HG03520 (cell line): ENCODE data around the gene SOCS1.
"Not testable (repeated sequence)": the region's sequence is repeated elsewhere in the genome, so short reads cannot be mapped to it uniquely, and the experiment has no call there.

Source experiments
- ATAC-seq: cut with Tn5 transposase; IDR thresholded peaks from one replicate; pipeline ENCODE4 v1.9.1; 2021; ENCODE audit warnings: mild to moderate bottlenecking, moderate library complexity; ENCODE audit not compliant: unreplicated experiment

The SOCS1 gene

DNA sequence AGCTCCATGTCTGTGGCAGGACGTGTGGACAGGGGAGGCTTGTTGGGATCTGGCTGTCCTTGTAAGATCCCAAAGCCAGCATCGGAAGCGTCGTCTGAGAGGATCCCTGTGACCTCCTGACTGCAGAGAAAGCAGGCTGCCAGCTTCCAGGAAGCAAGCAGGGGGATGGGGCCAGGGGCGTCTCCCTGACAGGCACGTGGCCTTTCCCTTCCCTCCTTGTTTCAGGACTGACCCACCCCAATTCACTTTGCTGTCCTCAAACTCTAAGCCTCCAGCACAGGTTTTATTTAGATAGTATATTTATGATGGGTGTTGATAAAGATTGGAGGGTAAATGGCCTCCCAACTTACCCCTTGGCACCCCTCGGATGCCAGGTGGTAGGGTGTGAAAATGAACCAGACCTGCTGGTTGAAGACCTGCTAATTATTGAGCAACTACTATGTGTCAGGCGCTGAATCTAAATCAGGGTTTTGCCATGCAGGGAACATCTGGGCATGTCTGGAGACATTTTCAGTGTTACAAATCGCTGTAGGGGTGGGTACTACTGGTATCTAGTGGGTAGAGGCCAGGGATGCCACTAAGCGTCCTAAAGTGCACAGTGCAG, 24.5 kb downstream of the SOCS1 start:
- ATAC-seq = no peak

DNA sequence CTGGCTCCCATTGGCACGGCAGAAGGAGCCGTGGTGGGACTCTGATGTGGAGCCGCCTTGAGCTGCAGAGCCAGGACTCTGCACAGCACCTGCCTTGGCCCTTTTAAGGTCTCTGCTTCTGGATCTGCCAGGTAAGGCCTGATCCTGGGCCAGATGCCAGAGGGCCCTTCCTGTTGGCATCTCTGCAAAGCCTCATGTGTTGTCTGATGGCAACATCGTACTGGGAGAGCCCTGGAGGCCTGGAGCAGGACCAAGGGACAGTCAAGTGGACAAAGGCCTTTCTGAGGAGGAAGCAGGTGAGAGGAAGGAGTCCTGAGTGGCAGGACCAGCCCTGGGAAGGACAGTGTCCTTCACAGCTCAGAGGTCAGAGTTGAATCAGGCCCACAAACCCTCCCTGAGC, 26.1 kb downstream of the SOCS1 start:
- ATAC-seq = no peak

DNA sequence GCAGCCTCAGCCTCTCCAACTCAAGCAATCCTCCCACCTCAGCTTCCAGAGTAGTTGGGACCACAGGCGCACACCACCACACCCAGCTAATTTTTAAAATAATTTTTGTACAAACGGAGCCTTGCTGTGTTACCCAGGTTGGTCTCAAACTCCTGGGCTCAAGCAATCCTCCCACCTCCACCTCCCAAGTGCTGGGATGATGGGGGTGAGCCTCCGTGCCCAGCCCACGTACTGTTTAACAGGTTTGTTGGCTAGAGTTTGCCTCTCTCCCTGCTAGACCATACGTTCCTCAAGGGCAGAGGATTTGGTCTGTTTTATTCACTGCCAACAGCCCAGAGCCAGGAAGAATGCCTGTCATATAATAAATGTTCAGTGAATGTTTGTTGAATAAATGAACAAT, 26.6 kb downstream of the SOCS1 start:
- no peak for ATAC-seq

DNA sequence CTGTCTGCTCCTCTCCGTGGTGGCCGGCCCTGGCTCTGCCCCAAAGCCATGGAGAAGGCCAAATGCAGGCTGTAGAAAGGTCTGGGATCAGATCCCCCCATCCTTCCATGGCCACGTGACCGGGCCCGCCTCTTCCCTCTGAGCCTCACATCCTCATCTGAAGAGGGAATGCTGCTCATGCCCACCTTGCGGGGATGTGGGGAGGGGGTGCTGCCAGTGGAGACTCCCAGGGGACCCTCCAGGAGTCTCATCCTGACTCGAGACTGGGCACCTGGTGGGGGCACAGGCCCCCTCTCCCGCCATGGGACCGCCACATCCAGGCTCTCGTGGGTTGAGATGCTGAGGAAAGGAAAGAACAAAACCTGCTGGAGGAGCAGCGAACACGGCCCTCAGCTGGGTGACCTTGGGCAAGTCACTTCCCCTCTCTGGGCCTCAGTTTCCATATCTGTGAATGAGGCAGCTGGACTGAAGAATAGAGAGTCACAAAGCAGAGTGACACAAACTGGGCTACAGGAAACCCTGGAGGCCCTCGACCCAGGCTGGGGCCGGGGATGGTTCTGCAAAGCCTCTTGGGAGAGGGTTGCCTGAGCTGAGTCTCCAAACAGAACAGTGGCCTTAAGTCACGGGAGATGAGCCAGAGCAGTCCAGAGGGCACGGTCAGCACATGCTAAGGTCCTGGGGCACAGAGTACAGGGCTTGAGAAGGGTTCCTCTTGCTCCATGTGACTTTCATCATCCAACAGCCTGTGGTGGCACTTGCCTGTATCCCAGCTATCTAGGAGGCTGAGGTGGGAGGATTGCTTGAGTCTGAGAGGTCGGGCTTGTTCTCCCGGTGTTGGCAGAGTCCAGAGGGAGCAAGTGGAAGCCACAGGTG, 30.1 kb downstream of the SOCS1 start:
- ATAC-seq = no peak

DNA sequence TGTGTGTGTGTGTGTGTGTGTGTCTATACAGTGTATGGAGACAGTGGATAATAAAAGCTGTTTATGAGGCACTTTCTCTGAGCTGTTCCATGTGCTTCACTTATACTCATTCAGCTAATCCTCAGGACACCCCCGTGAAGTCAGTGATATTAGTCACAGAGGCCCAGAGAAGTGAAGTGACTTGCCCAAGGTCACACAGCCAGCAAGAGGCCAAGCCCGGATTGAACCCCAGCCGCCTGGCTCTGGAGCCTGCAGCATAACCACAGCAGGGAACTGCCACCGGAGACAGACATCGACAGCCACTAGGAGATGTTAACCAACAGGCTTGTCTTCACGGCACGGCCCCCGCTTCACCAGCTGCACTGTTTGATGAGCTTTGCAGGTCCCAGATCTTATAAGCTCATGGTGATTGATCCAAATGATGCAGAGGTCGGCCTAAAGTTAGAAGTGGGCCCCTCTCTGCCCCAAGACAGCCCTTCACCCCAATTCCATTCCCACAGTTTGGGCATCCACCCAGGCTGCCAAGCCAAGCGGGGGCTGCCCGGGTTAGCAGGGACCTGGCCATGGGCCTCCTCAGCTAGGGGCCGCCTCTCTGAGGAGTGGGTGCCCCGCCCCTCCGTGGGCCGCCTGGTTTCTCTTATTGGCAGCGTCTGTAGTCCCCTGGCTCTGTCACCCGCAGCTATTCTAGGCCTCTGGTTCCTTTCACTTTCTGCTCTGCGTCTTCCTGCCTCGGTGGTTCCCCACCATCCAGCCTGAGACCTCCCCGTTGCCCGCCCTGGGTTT, 30.9 kb downstream of the SOCS1 start:
- ATAC-seq = peak; percentile 78

DNA sequence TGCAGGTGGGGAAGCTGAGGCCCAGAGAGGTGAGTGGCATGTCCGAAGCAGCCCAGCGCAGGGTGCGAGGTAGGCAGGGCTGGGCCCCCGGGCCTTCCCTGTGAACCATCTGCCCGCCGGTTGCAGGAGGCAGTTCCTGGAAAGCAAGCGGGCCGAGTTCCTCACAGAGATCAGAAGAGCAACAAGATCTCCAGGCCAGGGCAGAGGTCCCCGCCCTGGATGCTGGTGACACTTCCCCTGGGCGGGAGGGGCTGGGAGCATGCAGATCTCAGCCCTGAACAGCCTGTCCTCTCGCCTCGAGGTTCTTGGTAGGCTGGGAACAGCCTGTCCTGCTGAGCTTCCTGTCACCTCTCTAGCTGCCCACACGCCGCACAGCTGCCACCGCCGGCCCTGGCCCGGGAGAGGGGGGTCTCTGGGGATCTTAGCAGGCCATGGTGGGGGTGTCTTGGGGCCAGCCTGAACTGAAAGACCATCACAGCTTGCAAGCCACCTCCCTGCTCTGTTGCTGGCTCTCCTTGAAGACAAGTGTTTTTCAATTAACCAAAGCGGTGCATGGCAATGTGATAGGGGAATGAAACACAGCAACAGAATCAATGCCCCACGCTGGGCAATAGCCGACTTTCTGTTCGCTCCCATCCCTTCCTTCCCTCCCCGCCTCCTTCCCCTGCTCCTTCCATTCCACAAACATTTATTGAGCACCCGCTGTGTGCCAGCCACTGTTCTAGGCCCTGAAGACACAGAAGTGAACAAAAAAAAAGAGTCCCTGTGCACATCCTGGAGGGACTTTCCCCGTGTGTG, 31.7 kb downstream of the SOCS1 start:
- no peak for ATAC-seq

DNA sequence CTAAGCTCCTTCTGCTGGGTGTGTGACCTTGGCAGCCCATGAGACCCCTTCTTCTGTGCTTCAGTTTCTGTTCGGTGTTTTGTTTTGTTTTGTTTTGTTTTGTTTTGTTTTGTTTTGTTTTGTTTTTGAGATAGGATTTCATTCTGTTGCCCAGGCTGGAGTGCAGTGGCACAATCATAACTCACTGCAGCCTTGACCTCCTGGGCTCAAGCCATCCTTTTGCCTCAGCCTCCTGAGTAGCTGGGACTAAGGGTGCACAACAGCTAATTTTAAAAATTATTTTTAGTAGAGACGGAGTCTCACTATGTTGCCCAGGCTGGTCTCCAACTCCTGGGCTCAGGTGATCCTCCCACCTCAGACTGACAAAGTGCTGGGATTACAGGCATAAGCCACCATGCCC, 35.5 kb downstream of the SOCS1 start:
- not testable (repeated sequence) for ATAC-seq

DNA sequence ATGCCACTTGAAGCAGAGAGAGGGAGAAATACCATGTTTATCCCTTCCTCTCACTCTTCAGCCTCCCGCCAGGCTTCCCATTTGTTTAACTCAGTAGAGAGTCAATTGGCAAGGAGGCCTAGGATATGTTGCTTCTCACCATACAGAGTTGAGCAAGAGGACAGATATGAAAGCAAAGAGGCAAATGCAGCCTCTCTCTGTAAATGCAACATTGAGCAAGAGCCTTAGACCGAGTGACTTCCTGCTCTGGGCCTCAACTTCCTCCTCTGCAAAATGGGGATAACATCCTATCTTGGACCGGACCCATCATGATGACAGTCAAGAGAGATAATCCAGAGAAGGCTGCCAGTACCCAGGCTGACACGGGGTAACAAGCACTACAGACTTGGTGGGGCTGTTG, 36.8 kb downstream of the SOCS1 start:
- ATAC-seq = no peak

DNA sequence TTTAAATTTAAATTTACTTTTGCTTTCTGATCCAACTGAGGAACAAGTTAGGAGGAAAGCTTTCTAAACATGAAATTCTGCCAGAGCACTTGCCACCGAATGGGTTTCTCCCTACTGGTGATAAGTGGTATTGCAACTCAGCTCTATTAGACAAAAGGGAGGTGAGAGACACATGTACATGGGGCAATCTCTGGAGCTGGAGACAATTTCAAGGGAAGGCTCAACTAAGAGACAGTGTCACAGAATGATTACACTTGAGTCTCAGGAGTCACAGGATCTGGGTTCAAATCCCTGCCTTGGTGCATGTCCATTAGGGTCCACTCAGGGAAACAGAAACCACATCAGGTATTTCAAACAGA, 37.4 kb downstream of the SOCS1 start:
- ATAC-seq = no peak

DNA sequence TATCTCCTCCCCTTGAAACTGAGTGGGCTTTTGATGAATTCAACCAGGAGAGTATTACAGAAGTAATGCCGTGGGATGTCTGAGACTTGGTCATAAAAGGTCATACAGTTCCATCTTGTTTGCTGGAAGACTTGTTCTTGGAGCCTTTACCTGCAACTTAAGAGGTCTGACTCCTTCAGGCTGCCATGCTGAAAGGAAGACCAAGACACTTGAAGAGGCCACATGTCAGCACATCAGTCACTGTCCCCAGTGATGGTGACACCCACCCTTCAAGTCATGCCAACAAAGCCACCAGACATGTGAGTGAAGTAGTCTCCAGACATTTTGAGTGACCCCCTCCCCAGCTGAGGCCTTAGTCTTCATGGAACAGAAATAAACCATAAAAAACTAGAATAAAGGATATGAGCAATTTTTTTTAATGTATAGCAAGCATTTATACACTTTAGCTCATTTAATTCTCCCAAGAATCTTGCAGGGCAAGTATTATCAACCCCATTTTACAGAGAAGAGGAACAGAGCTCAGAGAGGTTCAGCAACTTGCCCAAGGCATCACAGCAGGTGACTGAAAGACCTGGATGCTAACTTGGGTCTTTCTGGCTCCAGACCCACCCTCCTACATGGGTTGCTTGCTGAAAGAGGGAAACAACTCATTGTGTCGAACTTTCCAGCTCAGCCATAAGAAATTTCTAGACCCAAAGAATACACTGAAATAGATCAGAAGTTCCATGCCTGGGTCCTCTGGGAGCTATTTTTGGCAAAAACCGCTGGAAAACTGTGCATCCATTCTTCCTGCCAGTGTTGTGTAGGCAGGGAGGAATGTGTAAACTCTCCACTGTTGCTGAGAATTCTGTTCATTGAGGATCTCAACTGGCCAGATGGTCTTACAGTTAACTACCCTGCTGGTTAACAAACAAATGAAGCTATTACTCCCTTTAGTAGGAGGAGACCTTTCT, 38.1 kb downstream of the SOCS1 start:
- ATAC-seq = no peak

DNA sequence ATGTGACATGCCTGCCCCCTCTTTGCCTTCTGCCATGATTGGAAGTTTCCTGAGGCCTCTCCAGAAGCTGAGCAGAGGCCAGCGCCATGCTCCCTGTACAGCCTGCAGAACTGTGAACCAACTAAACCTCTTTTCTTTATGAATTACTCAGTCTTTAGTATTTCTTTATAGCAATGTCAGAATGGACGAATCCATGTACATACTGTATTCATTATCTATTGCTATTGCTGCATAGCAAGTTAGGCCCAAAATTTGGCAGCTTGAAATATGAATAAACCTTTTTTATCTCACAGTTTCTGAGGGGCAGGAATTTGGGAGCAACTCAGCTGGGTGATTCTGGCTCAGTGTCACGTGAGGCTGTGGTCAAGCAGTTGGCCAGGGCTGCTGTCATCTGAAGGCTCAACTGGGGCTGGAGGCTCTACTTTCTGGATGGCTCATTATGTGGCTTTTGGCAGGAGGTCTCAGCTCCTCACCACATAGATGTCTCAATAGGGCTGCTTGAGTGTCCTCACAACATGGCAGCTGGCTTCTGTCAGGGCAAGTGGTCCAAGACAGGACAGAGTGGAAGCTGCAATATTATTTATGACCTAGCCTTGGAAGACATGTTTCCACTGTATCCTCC, 40.0 kb downstream of the SOCS1 start:
- no peak for ATAC-seq

DNA sequence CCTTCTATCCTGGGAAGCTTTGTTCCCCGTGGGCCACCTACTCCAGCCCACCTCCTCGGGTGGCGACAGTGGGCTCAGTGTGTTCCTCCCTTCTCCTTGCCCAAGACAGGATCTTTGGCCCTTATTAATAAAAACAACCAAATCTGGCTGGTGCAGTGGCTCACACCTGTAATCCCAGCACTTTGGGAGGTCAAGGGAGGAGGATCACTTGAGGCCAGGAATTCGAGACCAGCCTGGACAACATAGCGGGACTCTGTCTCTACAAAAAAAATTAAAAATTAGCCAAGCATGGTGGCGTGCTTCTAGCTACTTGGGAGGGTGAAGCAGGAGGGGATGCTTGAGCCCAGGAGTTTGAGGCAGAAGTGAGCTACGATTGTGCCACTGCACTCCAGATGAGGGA, 42.2 kb downstream of the SOCS1 start:
- ATAC-seq = no peak

DNA sequence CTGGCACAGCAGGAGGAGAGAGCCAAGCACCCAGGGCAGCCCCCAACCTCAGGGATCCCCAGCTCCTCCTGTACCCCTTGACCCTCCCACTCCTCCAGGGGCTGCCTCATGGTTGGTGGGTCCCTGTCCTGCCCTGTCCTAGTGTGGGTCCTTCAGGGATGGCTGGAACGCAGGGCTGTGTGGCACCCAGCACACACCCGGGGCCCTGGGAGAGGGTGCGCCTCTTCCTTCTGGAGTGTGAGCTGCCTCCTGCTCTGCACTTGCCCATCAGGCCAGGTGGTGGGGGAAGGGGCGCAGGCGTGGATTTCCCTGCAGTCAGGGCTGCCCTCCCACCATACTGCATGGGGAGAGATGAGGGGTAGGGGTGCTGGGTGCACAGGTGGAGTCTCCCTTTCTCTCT, 42.6 kb downstream of the SOCS1 start:
- ATAC-seq = no peak

DNA sequence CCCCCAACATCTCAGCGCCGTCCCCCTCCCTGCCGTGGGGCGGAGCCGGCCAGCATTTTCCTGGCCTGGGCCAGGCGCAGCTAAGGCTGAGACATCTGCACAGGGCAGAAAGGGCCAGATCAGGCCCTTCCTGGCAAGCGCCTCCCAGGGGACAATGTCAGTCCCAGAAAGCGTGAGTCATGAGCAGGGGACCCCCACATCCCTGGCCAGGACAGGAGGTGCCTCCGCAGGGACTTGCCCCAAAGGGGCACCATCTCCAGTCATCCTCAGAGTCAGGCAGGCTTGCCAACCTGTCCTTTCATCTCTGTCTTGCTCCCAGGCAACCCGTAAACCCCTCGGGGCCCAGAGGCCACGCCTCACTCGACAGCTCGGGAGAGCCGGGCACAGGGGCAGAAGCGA, 43.2 kb downstream of the SOCS1 start:
- ATAC-seq = no peak

DNA sequence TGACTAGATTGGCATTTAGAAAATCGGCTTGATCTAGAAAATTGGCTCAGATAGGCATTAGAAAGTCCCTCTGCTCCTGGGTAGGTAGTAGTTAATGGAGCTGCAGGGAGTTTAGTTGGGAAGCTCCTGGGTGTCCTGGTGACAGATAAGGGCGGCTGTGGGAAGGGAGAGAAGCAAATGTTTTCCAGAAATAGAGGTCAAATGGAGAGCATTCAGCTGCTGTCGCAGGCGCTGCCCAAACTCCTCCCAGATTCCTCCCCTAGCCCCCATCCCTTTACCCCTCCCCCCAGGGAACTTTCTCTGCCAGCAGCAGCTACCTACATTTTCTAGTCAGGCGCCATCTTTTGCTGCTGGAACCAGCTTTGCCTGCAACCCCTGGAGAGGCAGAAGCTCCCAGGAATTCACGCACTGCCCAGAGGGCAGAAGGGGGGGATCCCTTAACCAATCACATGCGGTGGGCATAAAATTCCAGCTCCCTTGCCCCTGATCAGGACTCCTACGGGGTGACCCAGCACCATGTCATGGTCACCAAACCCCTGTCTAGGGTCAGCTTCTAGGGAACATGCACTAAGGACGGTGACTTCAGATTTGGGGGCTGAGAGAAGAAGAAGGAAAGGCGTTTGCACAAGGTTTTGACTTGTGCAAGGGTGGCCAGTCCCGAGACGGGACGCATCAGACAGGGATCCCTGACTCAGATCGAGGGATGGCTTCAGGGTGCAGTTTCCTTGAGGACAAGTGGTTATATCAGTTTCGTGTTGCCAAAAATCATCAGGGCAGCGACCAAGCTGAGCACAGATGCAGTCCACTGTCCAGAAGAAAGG, 43.8 kb downstream of the SOCS1 start:
- ATAC-seq = no peak

DNA sequence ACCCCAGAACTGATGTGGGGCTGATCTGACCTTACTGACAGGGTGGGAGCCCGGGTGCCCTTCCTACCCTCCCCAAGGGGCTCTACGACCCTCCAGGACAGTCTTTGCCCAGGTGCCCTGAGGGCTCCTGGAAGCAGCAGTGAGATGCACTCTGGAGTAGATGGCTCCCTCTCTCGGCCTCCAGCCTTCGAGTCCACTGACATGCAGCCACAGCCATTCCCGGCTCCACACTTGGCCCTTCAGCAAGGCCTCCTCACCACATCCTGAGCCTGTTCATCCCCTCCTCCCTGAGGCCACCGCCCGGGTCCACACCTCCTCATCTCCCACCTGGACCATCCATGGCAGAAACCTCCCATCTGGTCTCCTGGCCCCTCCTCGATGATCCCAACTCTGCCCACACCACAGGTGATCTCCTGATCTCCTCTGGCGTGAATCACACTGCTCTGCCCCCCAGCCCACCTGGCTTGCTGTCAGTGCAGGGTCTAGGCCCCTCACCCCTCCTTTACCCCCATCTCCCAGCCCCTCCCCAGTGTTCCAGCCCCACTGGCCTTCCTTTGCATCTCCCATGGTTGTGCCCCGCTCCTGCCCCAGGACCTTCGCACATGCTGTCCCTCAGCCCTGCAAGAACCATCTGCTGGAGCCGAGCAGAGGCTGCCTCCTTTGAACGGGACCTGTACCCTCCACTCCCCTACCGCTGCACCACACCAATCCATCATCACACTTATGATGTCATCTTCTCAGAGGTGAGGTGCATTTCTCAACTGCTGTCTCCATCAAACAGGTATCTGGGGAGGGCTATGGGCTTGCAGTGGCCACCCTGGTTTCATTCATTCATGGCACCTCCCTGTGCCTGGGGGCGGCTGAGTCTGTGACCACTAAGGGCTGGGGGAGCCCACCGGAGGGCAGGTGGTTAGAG, 44.7 kb downstream of the SOCS1 start:
- no peak for ATAC-seq

DNA sequence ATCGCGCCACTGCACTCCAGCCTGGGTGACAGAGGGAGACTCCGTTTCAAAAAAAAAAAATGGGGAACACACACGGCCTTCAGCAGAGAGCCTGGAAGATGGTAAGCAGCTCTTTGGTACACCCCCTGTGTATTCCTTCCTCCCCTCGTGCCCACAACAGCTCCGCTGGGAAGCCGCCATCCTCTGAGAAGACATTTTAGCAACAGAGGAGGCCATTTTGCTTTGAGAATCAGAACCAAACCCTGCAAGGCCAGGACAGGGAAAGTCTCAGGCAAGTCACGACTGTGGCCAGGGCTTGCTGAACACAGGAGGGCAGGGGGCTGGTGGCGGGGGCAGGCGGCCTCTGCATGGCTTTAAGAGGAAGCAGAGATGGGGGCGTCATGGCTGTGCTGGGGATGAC, 45.7 kb downstream of the SOCS1 start:
- no peak for ATAC-seq
